Naive thymus-derived CD4-positive, alpha-beta T cell (primary cell): ENCODE measurements around the gene C14orf132. TPM values are rescaled to one million over a fixed set of nuclear protein-coding genes. Genes with fewer than 3 reads are reported as not detected.

ENCODE experiments used
- ATAC-seq: fragments of 150-1000 bp; cut with Tn5 transposase; 2 replicates; pipeline ENCODE4 v1.10.0; 2021; ENCODE audit warnings: mild to moderate bottlenecking, moderate library complexity
- CTCF ChIA-PET: fragments of 350-600 bp; sonication (Branson Sonifier 250); formaldehyde crosslinking; loops from one replicate; lab custom pipeline; 2021; ENCODE audit warnings: antibody characterized with exemption; lab: Charles Lee
- POLR2A ChIA-PET: fragments of 350-600 bp; sonication (Branson Sonifier 250); formaldehyde crosslinking; loops from one replicate; lab custom pipeline; 2021; ENCODE audit warnings: antibody characterized with exemption, inconsistent platforms; lab: Charles Lee
- DNase-seq, 9 donors: peaks; one replicate each; pipeline versions ENCODE4 v3.0.0 to v3.0.0-alpha.2; 2020 to 2022; ENCODE audit warnings: mixed read lengths in 1 of 9
- H3K27ac ChIP-seq: one replicate; pipeline ENCODE4 v1.7.0; 2013; ENCODE audit warnings: mild to moderate bottlenecking, low read depth, low read length, moderate library complexity
- H3K27me3 ChIP-seq, 2 donors: one replicate each; pipeline ENCODE4 v1.7.0; 2013; ENCODE audit warnings: low read length in 2 of 2, mild to moderate bottlenecking in 2 of 2, moderate library complexity in 2 of 2; ENCODE audit not compliant: control insufficient read depth in 2 of 2, insufficient read depth in 2 of 2
- H3K36me3 ChIP-seq, 3 experiments: 1 replicate in 2 of 3; 2 replicates in 1 of 3; pipeline ENCODE4 v1.7.0; 2013; ENCODE audit warnings: low read length in 3 of 3, mild to moderate bottlenecking in 3 of 3, moderate library complexity in 1 of 3; ENCODE audit not compliant: insufficient read depth in 3 of 3, control insufficient read depth in 2 of 3
- H3K4me1 ChIP-seq, 2 donors: one replicate each; pipeline ENCODE4 v1.7.0; 2013; ENCODE audit warnings: low read length in 2 of 2, mild to moderate bottlenecking in 2 of 2, moderate library complexity in 1 of 2; ENCODE audit not compliant: control insufficient read depth in 2 of 2, insufficient read depth in 2 of 2
- H3K4me3 ChIP-seq: 2 replicates; pipeline ENCODE4 v1.7.0; 2013; ENCODE audit warnings: mild to moderate bottlenecking, low read length
- H3K9me3 ChIP-seq, 3 experiments: 1 replicate in 2 of 3; 2 replicates in 1 of 3; pipeline ENCODE4 v1.7.0; 2013; ENCODE audit warnings: low read length in 3 of 3; ENCODE audit not compliant: control insufficient read depth in 2 of 3
- H3K27ac Mint-ChIP-seq, 9 donors: one replicate each; pipeline ENCODE4 v1.8.0; 2020 to 2022; ENCODE audit warnings: mixed read lengths in 9 of 9, mild to moderate bottlenecking in 8 of 9, moderate library complexity in 5 of 9, inconsistent platforms in 2 of 9
- H3K27me3 Mint-ChIP-seq, 5 donors: one replicate each; pipeline ENCODE4 v1.8.0; 2021 to 2022; ENCODE audit warnings: mixed read lengths in 5 of 5, mild to moderate bottlenecking in 1 of 5
- H3K36me3 Mint-ChIP-seq, 5 donors: one replicate each; pipeline ENCODE4 v1.8.0; 2020 to 2022; ENCODE audit warnings: mixed read lengths in 5 of 5, mild to moderate bottlenecking in 3 of 5, inconsistent platforms in 1 of 5
- H3K4me1 Mint-ChIP-seq, 7 donors: one replicate each; pipeline ENCODE4 v1.8.0; 2020 to 2022; ENCODE audit warnings: mixed read lengths in 7 of 7, mild to moderate bottlenecking in 3 of 7, inconsistent platforms in 1 of 7
- H3K4me3 Mint-ChIP-seq, 10 donors: one replicate each; pipeline ENCODE4 v1.8.0; 2020 to 2022; ENCODE audit warnings: mild to moderate bottlenecking in 10 of 10, mixed read lengths in 10 of 10, moderate library complexity in 6 of 10, inconsistent platforms in 2 of 10
- H3K9me3 Mint-ChIP-seq, 11 donors: one replicate each; pipeline ENCODE4 v1.8.0; 2020 to 2022; ENCODE audit warnings: mixed read lengths in 11 of 11, mild to moderate bottlenecking in 4 of 11, inconsistent platforms in 1 of 11, moderate library complexity in 1 of 11
- intact Hi-C, 2 donors: fragments of 100-400 bp; cut with micrococcal nuclease; formaldehyde crosslinking; loops; one replicate each; pipeline ENCODE4 v1.15.1; 2023
- polyA plus RNA-seq, 2 donors: library from polyadenylated mRNA; unstranded; fragments of 300-500 nt; fragmentation: Illumina TruSeq; gene quantifications; one replicate each; pipeline ENCODE4 v1.2.3, GENCODE V29; 2021
- total RNA-seq, 6 experiments: library from RNA in 5 of 6; stranded (reverse) in 5 of 6; gene quantifications; 1 replicate in 5 of 6; 2 replicates in 1 of 6; pipeline ENCODE4 v1.2.3 and lab custom pipeline; 2021 to 2026

Gene C14orf132
- total and polyA plus RNA-seq, 7 experiments from 2014 or later = 0.41 to 22.9 (median 7.2) TPM

GRCh38 chr14:96117101-96117897 is 78.1 kb downstream of the C14orf132 start:
- H3K4me3 Mint-ChIP-seq = peak overlapping the region in 8 of 10 donors; percentile 15 to 72 (median 52)
- POLR2A ChIA-PET = interaction anchor here (0.7 to 1.6 kb wide), 5 partner anchors 8 to 247 kb away, joined by 3 to 8 read pairs (median 3); no protein-coding TSS in a partner anchor

GRCh38 chr14:96117960-96118359 is 78.8 kb downstream of the C14orf132 start:
- H3K4me1 Mint-ChIP-seq = peaks cover 12 to 48% (median 39%) of the 10 kb centered on the region in 7 donors
- Histone ChIP-seq H3K27me3 (no peaks in the 10 kb centered on the region), H3K9me3 (no peaks in the 10 kb centered on the region), H3K4me3 (no peak overlapping the region), H3K27ac (peak overlapping the region; percentile 3), H3K36me3 (no peaks in the 10 kb centered on the region), H3K4me1 (peaks cover 0 to 20% of the 10 kb centered on the region in 2 donors)
- DNase-seq = no peak
- POLR2A ChIA-PET = interaction anchor here (0.7 to 1.6 kb wide), 3 partner anchors 7 to 29 kb away, joined by 3 to 8 read pairs (median 7); no protein-coding TSS in a partner anchor
- peaks cover 0 to 13% (median 5%) of the 10 kb centered on the region in 11 donors for H3K9me3 Mint-ChIP-seq
- H3K27me3 Mint-ChIP-seq = no peaks in the 10 kb centered on the region
- peaks cover 0 to 8% (median 3%) of the 10 kb centered on the region in 5 donors for H3K36me3 Mint-ChIP-seq
- intact Hi-C loops = loop anchor here in 1 of 2 donors (1.0 to 5.0 kb wide), 4 partner anchors 8 to 159 kb away; no protein-coding TSS in a partner anchor
- CTCF ChIA-PET = interaction anchor here (1.0 to 1.5 kb wide), 5 partner anchors 10 to 158 kb away, joined by 3 to 7 read pairs (median 3); no protein-coding TSS in a partner anchor
- H3K4me3 Mint-ChIP-seq = peak overlapping the region in 6 of 10 donors; percentile 20 to 72 (median 38)
- no peak for ATAC-seq
- H3K27ac Mint-ChIP-seq = peak overlapping the region in 8 of 9 donors; percentile 84 to 94 (median 91)

More at GRCh38 chr14:96117101-96117897, 78.1 kb downstream of the C14orf132 start:
- no peaks in the 10 kb centered on the region for H3K36me3 ChIP-seq
- no peak overlapping the region for H3K4me3 ChIP-seq
- CTCF ChIA-PET = interaction anchor here (1.0 to 1.5 kb wide), 5 partner anchors 9 to 157 kb away, joined by 3 to 7 read pairs (median 3); no protein-coding TSS in a partner anchor
- no peaks in the 10 kb centered on the region for H3K27me3 Mint-ChIP-seq
- no peaks in the 10 kb centered on the region for H3K9me3 ChIP-seq
- peak in 7 of 9 donors; percentile 8 to 61 (median 46) for DNase-seq
- peak; percentile 60 for ATAC-seq
- peaks cover 0 to 13% (median 6%) of the 10 kb centered on the region in 11 donors for H3K9me3 Mint-ChIP-seq
- H3K4me1 Mint-ChIP-seq = peaks cover 12 to 48% (median 39%) of the 10 kb centered on the region in 7 donors
- H3K27me3 ChIP-seq = no peaks in the 10 kb centered on the region
- H3K27ac Mint-ChIP-seq = peak overlapping the region in 8 of 9 donors; percentile 84 to 94 (median 91)
- intact Hi-C loops = loop anchor here in 1 of 2 donors (1.0 to 5.0 kb wide), 4 partner anchors 9 to 160 kb away; no protein-coding TSS in a partner anchor
- H3K4me1 ChIP-seq = peaks cover 0 to 20% of the 10 kb centered on the region in 2 donors
- H3K36me3 Mint-ChIP-seq = peaks cover 0 to 8% (median 3%) of the 10 kb centered on the region in 5 donors
- peak overlapping the region; percentile 71 for H3K27ac ChIP-seq

- Mint-ChIP-seq H3K9me3 (peaks cover 0 to 10% (median 5%) of the 10 kb centered on the region in 11 donors), H3K36me3 (peaks cover 0 to 8% (median 3%) of the 10 kb centered on the region in 5 donors), H3K27ac (peak overlapping the region in 8 of 9 donors; percentile 84 to 94 (median 91)), H3K4me1 (peaks cover 15 to 48% (median 39%) of the 10 kb centered on the region in 7 donors), H3K27me3 (no peaks in the 10 kb centered on the region), H3K4me3 (peak overlapping the region in 4 of 10 donors; percentile 37 to 72 (median 52))
- ATAC-seq = no peak
- Histone ChIP-seq H3K36me3 (no peaks in the 10 kb centered on the region), H3K27me3 (no peaks in the 10 kb centered on the region), H3K27ac (peak overlapping the region; percentile 3), H3K4me3 (no peak overlapping the region), H3K9me3 (no peaks in the 10 kb centered on the region), H3K4me1 (peaks cover 0 to 20% of the 10 kb centered on the region in 2 donors)
- intact Hi-C loops = loop anchor here in 1 of 2 donors (5.0 kb wide), 2 partner anchors 79 to 159 kb away; no protein-coding TSS in a partner anchor
- no peak for DNase-seq
- ChIA-PET POLR2A (interaction anchor here (0.7 kb wide), 1 partner anchor 29 kb away, joined by 3 read pairs; no protein-coding TSS in a partner anchor), CTCF (interaction anchor here (0.6 to 1.5 kb wide), 4 partner anchors 15 to 157 kb away, joined by 3 to 7 read pairs (median 3); no protein-coding TSS in a partner anchor)
Observed at GRCh38 chr14:96118391-96118790, 79.2 kb downstream of the C14orf132 start.

- POLR2A ChIA-PET = no interaction called here
- DNase-seq (no peak), ATAC-seq (no peak)
- Mint-ChIP-seq H3K27ac (peak overlapping the region in 4 of 9 donors; percentile 12 to 65 (median 20)), H3K36me3 (no peaks in the 10 kb centered on the region), H3K27me3 (no peaks in the 10 kb centered on the region), H3K4me1 (peaks cover 18 to 60% (median 53%) of the 10 kb centered on the region in 7 donors), H3K9me3 (peaks cover 0 to 5% (median 0%) of the 10 kb centered on the region in 11 donors), H3K4me3 (peak overlapping the region in 2 of 10 donors; percentile 6 to 14)
- H3K4me3 ChIP-seq = no peak overlapping the region
- H3K27ac ChIP-seq = no peak overlapping the region
- intact Hi-C loops = loop anchor here in 1 of 2 donors (5.0 to 10.0 kb wide), 3 partner anchors 77 to 245 kb away; partner anchors contain the start of genes ATG2B and GSKIP
- CTCF ChIA-PET = interaction anchor here (0.7 to 1.3 kb wide), 4 partner anchors 9 to 21 kb away, joined by 3 to 9 read pairs (median 4); no protein-coding TSS in a partner anchor
- no peaks in the 10 kb centered on the region for H3K36me3 ChIP-seq
- H3K9me3 ChIP-seq = no peaks in the 10 kb centered on the region
- peaks cover 0 to 21% of the 10 kb centered on the region in 2 donors for H3K4me1 ChIP-seq
- H3K27me3 ChIP-seq = no peaks in the 10 kb centered on the region
Observed at GRCh38 chr14:96119947-96120346, 80.8 kb downstream of the C14orf132 start.

GRCh38 chr14:96120392-96120791 is 81.2 kb downstream of the C14orf132 start:
- ATAC-seq (no peak), DNase-seq (no peak)
- H3K36me3 Mint-ChIP-seq = no peaks in the 10 kb centered on the region
- H3K4me3 ChIP-seq = no peak overlapping the region
- H3K4me3 Mint-ChIP-seq = no peak overlapping the region
- H3K36me3 ChIP-seq = no peaks in the 10 kb centered on the region
- POLR2A ChIA-PET = interaction anchor here (0.6 kb wide), 1 partner anchor 103 kb away, joined by 3 read pairs; no protein-coding TSS in a partner anchor
- H3K9me3 Mint-ChIP-seq = peaks cover 0 to 5% (median 0%) of the 10 kb centered on the region in 11 donors
- H3K27me3 Mint-ChIP-seq = no peaks in the 10 kb centered on the region
- intact Hi-C loops = loop anchor here in 1 of 2 donors (10.0 kb wide), 1 partner anchor 244 kb away; the partner anchor contains the start of genes ATG2B and GSKIP
- peaks cover 3 to 26% of the 10 kb centered on the region in 2 donors for H3K4me1 ChIP-seq
- peaks cover 18 to 64% (median 58%) of the 10 kb centered on the region in 7 donors for H3K4me1 Mint-ChIP-seq
- peak overlapping the region in 4 of 9 donors; percentile 12 to 65 (median 18) for H3K27ac Mint-ChIP-seq
- CTCF ChIA-PET = interaction anchor here (0.7 to 1.3 kb wide), 4 partner anchors 9 to 22 kb away, joined by 3 to 9 read pairs (median 4); no protein-coding TSS in a partner anchor
- H3K9me3 ChIP-seq = no peaks in the 10 kb centered on the region
- no peaks in the 10 kb centered on the region for H3K27me3 ChIP-seq
- H3K27ac ChIP-seq = no peak overlapping the region
